ENCODE results near the gene VMAC. TPM values are rescaled to one million over a fixed set of nuclear protein-coding genes. Genes with fewer than 3 reads are reported as not detected.

The VMAC gene
- total and polyA plus RNA-seq, 2 of the 13 experiments (the other 11 are each of a cell fraction or from before 2014, with no cell fraction given), result 2.4 TPM

GRCh38 chr19:5867201-5868136, 37.2 kb upstream of the VMAC start:
- peak overlapping the region; percentile 27 for H3K9ac ChIP-seq (ENCODE audit: insufficient read depth, low read depth, low read length)
- FAIRE-seq (no peak), ATAC-seq (peak; percentile 9; the same call in 1 of the 3 replicates), DNase-seq (ENCODE audit: low spot score) (no peak)
- H3K27ac ChIP-seq (ENCODE audit: extremely low read length, insufficient read depth, low read length), result peak overlapping the region; percentile 9
- no peaks in the 10 kb centered on the region for H3K27me3 ChIP-seq (ENCODE audit: control insufficient read depth in 1 of 2, insufficient read depth in 2 of 2, low read length in 2 of 2)
- CTCF ChIA-PET (ENCODE audit: low intra/inter-chr PET ratio, low total read pairs), result no interaction called here
- no peak overlapping the region for H2AFZ ChIP-seq (ENCODE audit: low read length)
- no TSS peak for BruUV-seq (replicated peaks)
- in situ Hi-C loops (cut with HindIII; ENCODE audit: extremely low pct_ligation_motif_present, low pct_unique_long_range_greater_than_20kb), result no loop called here
- intact Hi-C loops (cut with micrococcal nuclease; ENCODE audit: unreplicated experiment), result no loop called here
- H3K9me3 ChIP-seq (ENCODE audit: low read length), result no peaks in the 10 kb centered on the region
- POLR2A ChIA-PET, result interaction anchor here (2.0 kb wide), 1 partner anchor 40 kb away, joined by 6 read pairs; no protein-coding TSS in a partner anchor
- H3K4me1 ChIP-seq (ENCODE audit: insufficient read depth, low read length), result peaks cover 65% of the 10 kb centered on the region
- H3K4me2 ChIP-seq (ENCODE audit: low read depth, low read length), result no peak overlapping the region
- WGBS (ENCODE audit: low lambda C conversion rate), result 69% methylated on average over 7 of the region's 31 CpGs
- H3K4me3 ChIP-seq (replicated peaks in 1 of 3; ENCODE audit: insufficient read depth in 1 of 3, low read depth in 2 of 3, low read length in 3 of 3), result no peak overlapping the region
- no peaks in the 10 kb centered on the region for H3K79me2 ChIP-seq (ENCODE audit: insufficient read depth, low read length)
- no peaks in the 10 kb centered on the region for H3K36me3 ChIP-seq (replicated peaks in 1 of 2; ENCODE audit: control insufficient read depth in 1 of 2, insufficient read depth in 2 of 2, low read length in 2 of 2)
- H4K20me1 ChIP-seq (ENCODE audit: insufficient read depth, low read length), result no peaks in the 10 kb centered on the region
- TF ChIP-seq PHF8 (CRISPR knock-in tag; IDR thresholded peaks at IDR 0.05), result no peak
- no peak for TF ChIP-seq ZFP41 (CRISPR knock-in tag; IDR thresholded peaks at IDR 0.05; ENCODE audit: borderline replicate concordance)
- TF ChIP-seq CREB1 (IDR thresholded peaks at IDR 0.05), result no peak
- TF ChIP-seq CREB1 (CRISPR knock-in tag; IDR thresholded peaks at IDR 0.05), result no peak
- TF ChIP-seq RORA (CRISPR knock-in tag; IDR thresholded peaks at IDR 0.05), result no peak
- no peak for TF ChIP-seq MXD3 (CRISPR knock-in tag; IDR thresholded peaks at IDR 0.05)
- 0 out of 2 replicates have a peak, but pooled peaks have one; percentile 13 for TF ChIP-seq SALL1 (CRISPR knock-in tag; IDR thresholded peaks at IDR 0.05)
- TF ChIP-seq ZNF224 (CRISPR knock-in tag; IDR thresholded peaks at IDR 0.05), result no peak
- no peak for TF ChIP-seq NCOA2 (CRISPR knock-in tag; IDR thresholded peaks at IDR 0.05)
- no peak for TF ChIP-seq ELF1 (CRISPR knock-in tag; IDR thresholded peaks at IDR 0.05)
- no peak for TF ChIP-seq ZSCAN22 (CRISPR knock-in tag; IDR thresholded peaks at IDR 0.05)
- TF ChIP-seq ZNF75D (CRISPR knock-in tag; IDR thresholded peaks at IDR 0.05; ENCODE audit: borderline replicate concordance), result no peak
- TF ChIP-seq MED13 (CRISPR knock-in tag; IDR thresholded peaks at IDR 0.05), result no peak
- no peak for TF ChIP-seq ZNF414 (CRISPR knock-in tag; IDR thresholded peaks at IDR 0.05)
- TF ChIP-seq SOX13 (IDR thresholded peaks at IDR 0.05), result no peak
- TF ChIP-seq SOX13 (CRISPR knock-in tag; conservative IDR thresholded peaks at IDR 0.05 in 1 of 2, IDR thresholded peaks at IDR 0.05 in 1 of 2), result no peak
- no peak for TF ChIP-seq ZMAT3 (CRISPR knock-in tag; conservative IDR thresholded peaks at IDR 0.05)
- peak; percentile 48 for TF ChIP-seq CTCF (CRISPR knock-in tag; IDR thresholded peaks at IDR 0.05)
- TF ChIP-seq HINFP (CRISPR knock-in tag; IDR thresholded peaks at IDR 0.05; ENCODE audit: low read depth), result no peak
- peak; percentile 54 for TF ChIP-seq STAG1 (CRISPR knock-in tag; IDR thresholded peaks at IDR 0.05)
- no peak for TF ChIP-seq ZNF335 (CRISPR knock-in tag; IDR thresholded peaks at IDR 0.05)
- no peak for TF ChIP-seq CBX5 (CRISPR knock-in tag; IDR thresholded peaks at IDR 0.05; ENCODE audit: borderline replicate concordance)
